ENCODE measurements around the gene STRN3. TPM values are rescaled to one million over a fixed set of nuclear protein-coding genes. Genes with fewer than 3 reads are reported as not detected.

The STRN3 gene
- total and polyA plus RNA-seq, 2 of the 4 experiments (the other 2 are of a cell fraction), result 10.8 to 78.7 TPM

GRCh38 chr14:30889244-30889594 lies 137.0 kb downstream of the STRN3 start:
- in situ Hi-C loops (cut with MboI; ENCODE audit: low sequenced_read_pairs), result no loop called here

More at GRCh38 chr14:30889244-30889594, 137.0 kb downstream of the STRN3 start:
- Histone ChIP-seq H4K91ac (ENCODE audit: insufficient read depth, low read depth, low read length) (no peak overlapping the region), H2BK5ac (ENCODE audit: low read depth, low read length, poor library complexity, severe bottlenecking) (no peak overlapping the region), H3K27me3 (ENCODE audit: control insufficient read depth, insufficient read depth, low read length) (no peaks in the 10 kb centered on the region), H2AK5ac (ENCODE audit: low read depth, low read length) (no peak overlapping the region), H3K14ac (replicated peaks; ENCODE audit: low read depth, low read length) (no peak overlapping the region), H3K27ac (ENCODE audit: insufficient read depth, low read length) (no peak overlapping the region), H3K79me1 (ENCODE audit: low read depth in 1 of 2, low read length in 2 of 2) (no peaks in the 10 kb centered on the region), H2AFZ (replicated peaks; ENCODE audit: low read length, poor library complexity) (no peak overlapping the region), H3K9me1 (ENCODE audit: insufficient read depth, low read length) (no peaks in the 10 kb centered on the region; the same call in 1 of the 2 replicates), H3K9ac (ENCODE audit: low read depth, low read length) (no peak overlapping the region), H3K36me3 (ENCODE audit: control insufficient read depth, insufficient read depth, low read length) (no peaks in the 10 kb centered on the region; the same call in 1 of the 2 replicates), H2BK120ac (ENCODE audit: low read depth, low read length) (no peak overlapping the region), H2BK15ac (ENCODE audit: low read depth, low read length) (no peak overlapping the region), H4K5ac (ENCODE audit: low read depth, low read length) (no peak overlapping the region), H3K4ac (ENCODE audit: low read depth, low read length) (no peak overlapping the region), H4K20me1 (ENCODE audit: insufficient read depth, low read length) (no peaks in the 10 kb centered on the region), H3K18ac (ENCODE audit: low read depth, low read length) (no peak overlapping the region), H3K9me3 (ENCODE audit: control insufficient read depth, insufficient read depth, low read length) (no peaks in the 10 kb centered on the region), H3K4me1 (ENCODE audit: control insufficient read depth, insufficient read depth, low read length) (peaks cover 2% of the 10 kb centered on the region; the same call in 1 of the 2 replicates), H3K56ac (ENCODE audit: extremely low read depth, insufficient read depth, low read length) (no peak overlapping the region), H4K8ac (ENCODE audit: low read depth in 2 of 2, low read length in 2 of 2) (no peak overlapping the region), H3K4me2 (ENCODE audit: low read depth, low read length) (no peak overlapping the region), H2BK20ac (ENCODE audit: low read depth, low read length) (no peak overlapping the region), H2AK9ac (replicated peaks; ENCODE audit: low read depth, low read length, poor library complexity) (no peak overlapping the region), H3K4me3 (ENCODE audit: insufficient read depth, low read depth, low read length) (no peak overlapping the region), H3K23ac (ENCODE audit: low read depth, low read length) (no peak overlapping the region)
- DNase-seq (no peak), ATAC-seq (ENCODE audit: low read depth) (no peak)
- TF ChIP-seq RFX5 (IDR thresholded peaks at IDR 0.05; ENCODE audit: low read depth, low read length) (no peak), BHLHE40 (IDR thresholded peaks at IDR 0.05; ENCODE audit: low read depth, low read length) (no peak), SMC3 (IDR thresholded peaks at IDR 0.05; ENCODE audit: low read depth, low read length) (no peak), CHD1 (IDR thresholded peaks at IDR 0.05; ENCODE audit: low read depth, low read length) (no peak), ELK1 (IDR thresholded peaks at IDR 0.05; ENCODE audit: borderline replicate concordance, low read depth, low read length) (no peak)
- dilution Hi-C loops (cut with HindIII; ENCODE audit: low sequenced_read_pairs, unreplicated experiment), result no loop called here
- POLR2A ChIA-PET (ENCODE audit: unreplicated experiment), result no interaction called here
- intact Hi-C loops (cut with micrococcal nuclease), result no loop called here
- no TSS peak for BruUV-seq (replicated peaks)
- WGBS, 2 experiments (ENCODE audit: extremely low coverage in 2 of 2, insufficient read length in 1 of 2), result no CpG with 5 or more reads among the region's 4 CpGs
- CTCF ChIA-PET, result no interaction called here

Data from IMR-90 (cell line).